GM12891 (cell line): ENCODE results near the gene LOC128125822.

ENCODE experiments used
- PAX5 ChIP-seq: IDR thresholded peaks from 2 replicates; pipeline ENCODE4 v1.6.1; 2011; ENCODE audit warnings: low read length, moderate library complexity, mild to moderate bottlenecking; ENCODE audit not compliant: insufficient read depth, severe bottlenecking
- POLR2A ChIP-seq: IDR thresholded peaks from 2 replicates; pipeline ENCODE4 v1.6.1; 2011; ENCODE audit warnings: low read depth, low read length, control low read depth
- POLR2AphosphoS5 ChIP-seq: IDR thresholded peaks from 2 replicates; pipeline ENCODE4 v1.6.1; 2011; ENCODE audit warnings: low read depth, low read length, control low read depth
- TAF1 ChIP-seq: IDR thresholded peaks from 2 replicates; pipeline ENCODE4 v1.6.1; 2011; ENCODE audit warnings: low read depth, low read length, control low read depth

DNA sequence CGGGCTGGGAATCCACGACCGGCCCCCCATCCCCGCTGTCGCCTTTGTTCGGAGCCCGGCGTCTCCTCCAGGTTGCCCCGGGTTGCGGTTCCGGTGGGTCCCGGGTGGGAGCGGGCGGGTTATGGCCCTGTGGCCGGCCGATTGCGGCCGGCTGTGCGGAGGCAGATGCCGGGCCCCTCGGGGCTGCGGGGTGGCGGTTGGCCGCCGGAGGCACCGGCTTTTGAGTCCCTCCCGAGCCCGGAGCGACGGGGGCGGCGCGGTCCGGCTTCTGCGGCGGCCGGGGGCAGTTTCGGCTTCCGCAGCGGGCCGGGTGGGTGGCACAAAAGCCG lies 431 bp downstream of the LOC128125822 start:
- no peak for TF ChIP-seq POLR2A
- TF ChIP-seq POLR2AphosphoS5: no peak
- TF ChIP-seq TAF1: no peak
- no peak for TF ChIP-seq PAX5
